Measurements from ENCODE around the gene CTAG1B. TPM values are rescaled to one million over a fixed set of nuclear protein-coding genes. Genes with fewer than 3 reads are reported as not detected.

CTAG1B gene
- total RNA-seq, 1 experiment from 2014 or later = not detected

GRCh38 chrX:154660541-154660940 lies 41.5 kb upstream of the CTAG1B start:
- Histone ChIP-seq H3K4me1 (ENCODE audit: control insufficient read depth, insufficient read depth, low read length) (no peaks in the 10 kb centered on the region), H3K36me3 (ENCODE audit: control insufficient read depth, insufficient read depth, low read length) (no peaks in the 10 kb centered on the region), H3K27ac (ENCODE audit: low read length) (no peak overlapping the region), H3K27me3 (ENCODE audit: control insufficient read depth, insufficient read depth, low read length) (no peaks in the 10 kb centered on the region), H3K9me3 (ENCODE audit: control insufficient read depth, insufficient read depth, low read depth, low read length) (no peaks in the 10 kb centered on the region), H3K4me3 (ENCODE audit: low read depth in 2 of 2, low read length in 2 of 2) (no peak overlapping the region)
- CTCF ChIA-PET = no interaction called here
- BruUV-seq (replicated peaks) = no TSS peak
- ATAC-seq (no peak), DNase-seq (ENCODE audit: low read depth, low spot score) (no peak)
- intact Hi-C loops (cut with micrococcal nuclease; ENCODE audit: unreplicated experiment) = no loop called here
- TF ChIP-seq POLR2AphosphoS5 (IDR thresholded peaks at IDR 0.05; ENCODE audit: low read depth, low read length) = no peak
- no peak for TF ChIP-seq SIN3A (IDR thresholded peaks at IDR 0.05; ENCODE audit: borderline replicate concordance, insufficient read depth, low read depth, low read length)
- TF ChIP-seq, protein P1, sequence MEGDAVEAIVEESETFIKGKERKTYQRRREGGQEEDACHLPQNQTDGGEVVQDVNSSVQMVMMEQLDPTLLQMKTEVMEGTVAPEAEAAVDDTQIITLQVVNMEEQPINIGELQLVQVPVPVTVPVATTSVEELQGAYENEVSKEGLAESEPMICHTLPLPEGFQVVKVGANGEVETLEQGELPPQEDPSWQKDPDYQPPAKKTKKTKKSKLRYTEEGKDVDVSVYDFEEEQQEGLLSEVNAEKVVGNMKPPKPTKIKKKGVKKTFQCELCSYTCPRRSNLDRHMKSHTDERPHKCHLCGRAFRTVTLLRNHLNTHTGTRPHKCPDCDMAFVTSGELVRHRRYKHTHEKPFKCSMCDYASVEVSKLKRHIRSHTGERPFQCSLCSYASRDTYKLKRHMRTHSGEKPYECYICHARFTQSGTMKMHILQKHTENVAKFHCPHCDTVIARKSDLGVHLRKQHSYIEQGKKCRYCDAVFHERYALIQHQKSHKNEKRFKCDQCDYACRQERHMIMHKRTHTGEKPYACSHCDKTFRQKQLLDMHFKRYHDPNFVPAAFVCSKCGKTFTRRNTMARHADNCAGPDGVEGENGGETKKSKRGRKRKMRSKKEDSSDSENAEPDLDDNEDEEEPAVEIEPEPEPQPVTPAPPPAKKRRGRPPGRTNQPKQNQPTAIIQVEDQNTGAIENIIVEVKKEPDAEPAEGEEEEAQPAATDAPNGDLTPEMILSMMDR (IDR thresholded peaks at IDR 0.05) = no peak
- TF ChIP-seq TCF7L2 (IDR thresholded peaks at IDR 0.05; ENCODE audit: low read depth, low read length) = no peak
- no peak for TF ChIP-seq REST (IDR thresholded peaks at IDR 0.05; ENCODE audit: insufficient read depth in 1 of 2, low read depth in 2 of 2, low read length in 1 of 2)
- POLR2A ChIA-PET = no interaction called here
- in situ Hi-C loops (cut with HindIII; ENCODE audit: low pct_unique_long_range_greater_than_20kb, low sequenced_read_pairs) = loop anchor here (25.0 kb wide), 1 partner anchor 177 kb away; the partner anchor contains the start of gene SMIM9

DNA sequence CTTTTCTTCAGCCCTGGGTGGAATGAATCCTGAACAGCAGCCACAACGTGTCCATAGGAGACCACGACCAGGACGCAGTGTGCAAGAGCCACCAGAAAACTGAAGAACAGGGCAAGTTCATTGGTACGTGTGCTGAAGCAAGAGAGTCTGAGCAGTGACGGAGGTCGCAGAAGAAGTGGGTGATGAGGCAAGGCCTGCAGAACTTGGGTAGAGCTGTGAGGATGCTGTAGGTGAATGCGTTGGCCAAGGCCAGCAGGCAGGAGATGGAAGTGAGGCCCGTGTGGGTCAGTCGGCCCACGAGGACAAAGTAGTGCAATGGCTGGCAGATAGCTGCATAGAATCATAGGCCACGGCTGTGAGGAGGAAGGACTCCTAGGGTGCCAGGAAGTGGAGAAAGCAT lies 39.9 kb upstream of the CTAG1B start:
- ATAC-seq = no peak
- Histone ChIP-seq H3K27ac (ENCODE audit: low read length) (no peak overlapping the region), H3K36me3 (ENCODE audit: control insufficient read depth, insufficient read depth, low read length) (no peaks in the 10 kb centered on the region), H3K27me3 (ENCODE audit: control insufficient read depth, insufficient read depth, low read length) (no peaks in the 10 kb centered on the region), H3K4me3 (ENCODE audit: low read depth in 2 of 2, low read length in 2 of 2) (no peak overlapping the region), H3K4me1 (ENCODE audit: control insufficient read depth, insufficient read depth, low read length) (no peaks in the 10 kb centered on the region), H3K9me3 (ENCODE audit: control insufficient read depth, insufficient read depth, low read depth, low read length) (no peaks in the 10 kb centered on the region)
- no TSS peak for BruUV-seq (replicated peaks)
- no peak for TF ChIP-seq SIN3A (IDR thresholded peaks at IDR 0.05; ENCODE audit: borderline replicate concordance, insufficient read depth, low read depth, low read length)
- TF ChIP-seq, protein P1 (IDR thresholded peaks at IDR 0.05) = no peak
- no peak for TF ChIP-seq REST (IDR thresholded peaks at IDR 0.05; ENCODE audit: insufficient read depth in 1 of 2, low read depth in 2 of 2, low read length in 1 of 2)
- no peak for TF ChIP-seq TCF7L2 (IDR thresholded peaks at IDR 0.05; ENCODE audit: low read depth, low read length)
- TF ChIP-seq POLR2AphosphoS5 (IDR thresholded peaks at IDR 0.05; ENCODE audit: low read depth, low read length) = no peak
- no peak for DNase-seq (ENCODE audit: low read depth, low spot score)
- ChIA-PET POLR2A (no interaction called here), CTCF (no interaction called here)
- intact Hi-C loops (cut with micrococcal nuclease; ENCODE audit: unreplicated experiment) = no loop called here
- in situ Hi-C loops (cut with HindIII; ENCODE audit: low pct_unique_long_range_greater_than_20kb, low sequenced_read_pairs) = loop anchor here (25.0 kb wide), 1 partner anchor 178 kb away; the partner anchor contains the start of gene SMIM9
